SU-DHL-6 (cell line): ENCODE measurements around the gene ZFAND2A.

ENCODE experiments used
- H2AFZ ChIP-seq: fragments of 200-600 bp; sonication (generic); 2 replicates; pipeline ENCODE4 v1.6.1; 2014; ENCODE audit warnings: low read depth, mild to moderate bottlenecking, moderate library complexity, mixed read lengths, antibody characterized with exemption, low read length; ENCODE audit not compliant: severe bottlenecking
- H3F3A ChIP-seq: fragments of 200-600 bp; shearing (Covaris generic); 2 replicates; pipeline ENCODE4 v1.6.0; 2016; ENCODE audit warnings: antibody characterized with exemption, mild to moderate bottlenecking; ENCODE audit not compliant: insufficient read depth
- H3K27ac ChIP-seq: fragments of 200-600 bp; sonication (generic); 2 replicates; pipeline ENCODE4 v1.5.1; 2016; ENCODE audit warnings: low read depth, mild to moderate bottlenecking, low read length, moderate library complexity, mixed read lengths
- H3K27me3 ChIP-seq: fragments of 200-600 bp; sonication (generic), shearing (Covaris generic); 2 replicates; pipeline ENCODE4 v1.6.0; 2014; ENCODE audit warnings: mild to moderate bottlenecking, low read length
- H3K36me3 ChIP-seq: fragments of 200-600 bp; sonication (generic); 2 replicates; pipeline ENCODE4 v1.6.1; 2014; ENCODE audit warnings: mild to moderate bottlenecking, low read length, mixed read lengths
- H3K4me2 ChIP-seq: fragments of 300-600, 200-600 bp; shearing (Covaris generic), sonication (generic); 2 replicates; pipeline ENCODE4 v1.6.0; 2014; ENCODE audit warnings: low read length, low read depth, mild to moderate bottlenecking; ENCODE audit not compliant: poor library complexity, severe bottlenecking
- H3K4me3 ChIP-seq: fragments of 200-600 bp; sonication (generic); 2 replicates; pipeline ENCODE4 v1.5.1; 2014; ENCODE audit warnings: antibody characterized with exemption, low read length, mild to moderate bottlenecking, mixed read lengths; ENCODE audit not compliant: insufficient read depth, poor library complexity, severe bottlenecking
- H3K79me2 ChIP-seq: fragments of 200-600 bp; sonication (generic); 2 replicates; pipeline ENCODE4 v1.6.1; 2014; ENCODE audit warnings: mild to moderate bottlenecking, low read length, moderate library complexity; ENCODE audit not compliant: insufficient read depth
- H3K9ac ChIP-seq: fragments of 200-600 bp; sonication (generic); 2 replicates; pipeline ENCODE4 v1.7.0; 2014; ENCODE audit warnings: mild to moderate bottlenecking, low read length
- H3K9me2 ChIP-seq: fragments of 200-600 bp; sonication (generic); replicated peaks from 2 replicates; pipeline ENCODE4 v1.6.1; 2014; ENCODE audit warnings: low read length; ENCODE audit not compliant: insufficient read depth
- H3K9me3 ChIP-seq: fragments of 200-600 bp; sonication (generic); 2 replicates; pipeline ENCODE4 v1.6.1; 2014; ENCODE audit warnings: low read length, mixed read lengths; ENCODE audit not compliant: insufficient read depth
- H4K20me1 ChIP-seq: fragments of 200-600 bp; sonication (generic); 2 replicates; pipeline ENCODE4 v1.6.1; 2014; ENCODE audit warnings: low read depth, mild to moderate bottlenecking, antibody characterized with exemption, low read length, moderate library complexity, mixed read lengths
- CTCF ChIP-seq: fragments of 200-600 bp; sonication (generic); IDR thresholded peaks from one replicate; pipeline ENCODE4 v1.5.1; 2017; ENCODE audit warnings: antibody characterized with exemption, mild to moderate bottlenecking, low read length, moderate library complexity; ENCODE audit not compliant: insufficient read depth, poor library complexity, severe bottlenecking
- EZH2phosphoT487 ChIP-seq: fragments of 200-600 bp; sonication (generic), shearing (Covaris generic); conservative IDR thresholded peaks from 2 replicates; pipeline ENCODE4 v1.6.1; 2018; ENCODE audit warnings: mild to moderate bottlenecking, antibody characterized with exemption, low read length, moderate library complexity, mixed read lengths

ZFAND2A gene

GRCh38 chr7:1187127-1187526, 27.1 kb upstream of the ZFAND2A start:
- H3K9me2 ChIP-seq = no peaks in the 10 kb centered on the region
- no peaks in the 10 kb centered on the region for H3K36me3 ChIP-seq
- H3K4me3 ChIP-seq = no peak overlapping the region
- H4K20me1 ChIP-seq = no peaks in the 10 kb centered on the region
- H2AFZ ChIP-seq = no peak overlapping the region
- no peak overlapping the region for H3K9ac ChIP-seq
- no peaks in the 10 kb centered on the region for H3K27me3 ChIP-seq
- H3K9me3 ChIP-seq = no peaks in the 10 kb centered on the region
- no peaks in the 10 kb centered on the region for H3K79me2 ChIP-seq
- H3K27ac ChIP-seq = no peak overlapping the region
- H3F3A ChIP-seq = no peaks in the 10 kb centered on the region
- TF ChIP-seq CTCF (no peak), EZH2phosphoT487 (no peak)
- no peak overlapping the region for H3K4me2 ChIP-seq

- Histone ChIP-seq H2AFZ (no peak overlapping the region), H4K20me1 (no peaks in the 10 kb centered on the region), H3K27ac (no peak overlapping the region), H3K36me3 (no peaks in the 10 kb centered on the region), H3F3A (no peaks in the 10 kb centered on the region), H3K9me3 (peaks cover 6% of the 10 kb centered on the region; the same call in 1 of the 2 replicates), H3K4me3 (no peak overlapping the region), H3K9me2 (no peaks in the 10 kb centered on the region), H3K4me2 (no peak overlapping the region), H3K79me2 (no peaks in the 10 kb centered on the region), H3K27me3 (no peaks in the 10 kb centered on the region), H3K9ac (no peak overlapping the region)
- TF ChIP-seq EZH2phosphoT487 (no peak), CTCF (no peak)
These were observed 21.6 kb upstream of the ZFAND2A start for GRCh38 chr7:1181640-1182039.

GRCh38 chr7:1181031-1181430, 21.0 kb upstream of the ZFAND2A start:
- Histone ChIP-seq H3K36me3 (no peaks in the 10 kb centered on the region), H3K27ac (no peak overlapping the region), H3K79me2 (no peaks in the 10 kb centered on the region), H3K27me3 (no peaks in the 10 kb centered on the region), H3K9ac (no peak overlapping the region), H2AFZ (no peak overlapping the region), H3K4me3 (no peak overlapping the region), H3F3A (no peaks in the 10 kb centered on the region), H3K9me3 (peaks cover 6% of the 10 kb centered on the region; the same call in 1 of the 2 replicates), H4K20me1 (no peaks in the 10 kb centered on the region), H3K4me2 (no peak overlapping the region), H3K9me2 (no peaks in the 10 kb centered on the region)
- TF ChIP-seq EZH2phosphoT487 = no peak
- no peak for TF ChIP-seq CTCF
